Lung (tissue), 12 donors: Measurements from ENCODE around the gene PRDM10. TPM values are rescaled to one million over a fixed set of nuclear protein-coding genes. Genes with fewer than 3 reads are reported as not detected.

Experiments
- ATAC-seq: fragments of 200-7000 bp; cut with Tn5 transposase; one replicate; pipeline ENCODE4 v1.9.1; 2020; ENCODE audit warnings: moderate number of reproducible peaks; ENCODE audit not compliant: insufficient read depth, low FRiP score
- DNase-seq, 3 donors: peaks; one replicate each; pipeline ENCODE4 v3.0.0-alpha.2; 2013 to 2017
- H3K27ac ChIP-seq, 2 donors: one replicate each; pipeline ENCODE4 v1.5.1; 2013; ENCODE audit warnings: mild to moderate bottlenecking in 2 of 2, moderate library complexity in 2 of 2, control low read depth in 1 of 2, inconsistent platforms in 1 of 2, low read depth in 1 of 2, low read length in 1 of 2
- H3K27me3 ChIP-seq, 3 donors: one replicate each; pipeline ENCODE4 v1.5.1; 2013; ENCODE audit warnings: low read length in 2 of 3; ENCODE audit not compliant: control insufficient read depth in 3 of 3, insufficient read depth in 3 of 3
- H3K36me3 ChIP-seq, 4 donors: one replicate each; pipeline ENCODE4 v1.5.1; 2013; ENCODE audit warnings: low read length in 4 of 4, mild to moderate bottlenecking in 1 of 4, moderate library complexity in 1 of 4; ENCODE audit not compliant: control insufficient read depth in 4 of 4, insufficient read depth in 4 of 4
- H3K4me1 ChIP-seq, 5 donors: one replicate each; pipeline ENCODE4 v1.5.1; 2013; ENCODE audit warnings: low read length in 5 of 5, mild to moderate bottlenecking in 2 of 5, moderate library complexity in 1 of 5; ENCODE audit not compliant: control insufficient read depth in 5 of 5, insufficient read depth in 5 of 5
- H3K4me3 ChIP-seq: one replicate; pipeline ENCODE4 v1.5.1; 2013; ENCODE audit warnings: mild to moderate bottlenecking, control low read depth, moderate library complexity
- H3K9ac ChIP-seq, 2 donors: one replicate each; pipeline ENCODE4 v1.5.1; 2013; ENCODE audit warnings: low read length in 2 of 2, control low read depth in 1 of 2; ENCODE audit not compliant: insufficient read depth in 1 of 2
- H3K9me3 ChIP-seq, 4 donors: one replicate each; pipeline ENCODE4 v1.5.1; 2013; ENCODE audit warnings: low read length in 3 of 4, mild to moderate bottlenecking in 1 of 4, moderate library complexity in 1 of 4; ENCODE audit not compliant: control insufficient read depth in 4 of 4, insufficient read depth in 3 of 4
- CTCF ChIP-seq: IDR thresholded peaks from 2 replicates; pipeline ENCODE4 v1.5.1; 2012; ENCODE audit warnings: mild to moderate bottlenecking; ENCODE audit errors: control extremely low read depth, extremely low read depth
- WGBS, 2 donors: extraction: QIAGEN DNeasy Blood & Tissue Kit; methylation state at CpG; one replicate each; pipeline ENCODE4 v1.1.7; 2013; 5-methylcytosine and 5-hydroxymethylcytosine counted together
- polyA plus RNA-seq, 2 donors: library from polyadenylated mRNA; stranded (reverse); fragments of 200-250 nt; gene quantifications; one replicate each; pipeline ENCODE4 v1.2.1, GENCODE V29; 2013
- total RNA-seq, 2 donors: library from RNA; depleted of rRNA in 1 of 2; stranded (reverse); fragments of >200 nt in 1 of 2; gene quantifications; one replicate each; pipeline ENCODE4 v1.2.1, GENCODE V29; 2014 to 2021
- donor health status: control.
- donor health status: control.
- donor health status: Bipolar disorder and iron deficiency.
- donor health status: healthy.
- donor health status: DM: yes; HTN: yes; CAD: no.

Gene PRDM10
- total and polyA plus RNA-seq, 4 donors: 2.3 to 19.0 (median 5.7) TPM

DNA sequence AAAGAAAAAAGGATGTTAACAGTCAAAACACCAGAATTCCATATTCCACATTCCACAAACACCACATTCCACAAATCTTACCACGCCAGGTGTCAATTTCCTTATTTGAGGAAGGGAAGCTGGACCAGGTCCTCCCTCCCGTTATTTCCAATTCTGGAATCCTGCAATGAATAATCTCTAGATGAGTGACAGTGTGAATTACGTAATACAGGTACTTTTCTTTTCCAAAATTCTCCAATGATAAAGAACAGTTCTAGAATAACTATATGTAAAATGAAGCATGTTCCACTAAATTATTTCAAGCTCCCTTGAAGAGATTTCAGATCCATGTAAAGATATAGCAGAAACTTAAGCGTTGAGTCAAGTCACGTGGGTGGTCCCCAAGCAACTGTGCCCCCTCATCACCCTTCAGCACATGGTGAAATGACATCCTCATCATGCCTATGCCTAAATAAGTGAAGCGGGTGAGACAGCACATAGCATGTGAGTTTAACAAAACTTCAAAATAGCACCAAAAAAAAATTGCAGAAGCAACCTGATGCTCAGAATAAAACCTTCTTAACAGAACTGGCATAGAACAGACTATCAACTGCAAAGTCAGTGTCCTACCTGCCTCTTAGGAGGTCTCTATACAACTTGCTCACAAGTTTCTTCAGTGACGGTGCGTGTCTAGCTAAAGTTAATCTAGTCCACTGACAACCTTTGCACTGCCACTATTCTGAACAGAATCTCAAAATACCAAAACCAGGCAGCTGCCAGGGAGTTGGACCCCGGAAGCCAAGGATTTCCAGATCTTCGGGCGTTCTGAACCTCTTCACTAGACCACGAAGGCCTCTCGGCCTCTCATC is 108.1 kb downstream of the PRDM10 start:
- H3K36me3 ChIP-seq: peaks cover 7 to 27% (median 10%) of the 10 kb centered on the region in 4 donors

GRCh38 chr11:129888451-129888850 is 114.2 kb downstream of the PRDM10 start:
- no peaks in the 10 kb centered on the region for H3K9me3 ChIP-seq
- no peak for TF ChIP-seq CTCF

More for the DNA sequence above, 108.1 kb downstream of the PRDM10 start:
- Histone ChIP-seq H3K9me3 (no peaks in the 10 kb centered on the region), H3K4me3 (peak overlapping the region; percentile 99), H3K9ac (peak overlapping the region; percentile 14 to 63), H3K27me3 (no peaks in the 10 kb centered on the region), H3K4me1 (peaks cover 1 to 18% (median 8%) of the 10 kb centered on the region in 5 donors), H3K27ac (peak overlapping the region; percentile 76 to 91)
- ATAC-seq (peak; percentile 3), DNase-seq (peak in 1 of 3 donors; percentile 3)
- 24 to 25% methylated on average over 13 of the region's 13 CpGs for WGBS, 2 donors
- no peak for TF ChIP-seq CTCF

GRCh38 chr11:129885381-129885780 is 117.3 kb downstream of the PRDM10 start:
- H3K9ac ChIP-seq: no peak overlapping the region
- H3K4me3 ChIP-seq: no peak overlapping the region
- no peaks in the 10 kb centered on the region for H3K27me3 ChIP-seq
- 98% methylated on average over 12 of the region's 12 CpGs for WGBS, 2 donors
- TF ChIP-seq CTCF: no peak
- no peaks in the 10 kb centered on the region for H3K4me1 ChIP-seq
- H3K27ac ChIP-seq: no peak overlapping the region
- ATAC-seq (no peak), DNase-seq (no peak)
- H3K36me3 ChIP-seq: peaks cover 48 to 68% (median 57%) of the 10 kb centered on the region in 4 donors
- H3K9me3 ChIP-seq: no peaks in the 10 kb centered on the region

More at GRCh38 chr11:129888451-129888850, 114.2 kb downstream of the PRDM10 start:
- 73 to 79% methylated on average over 5 of the region's 5 CpGs for WGBS, 2 donors
- H3K9ac ChIP-seq: no peak overlapping the region
- H3K4me3 ChIP-seq: no peak overlapping the region
- H3K4me1 ChIP-seq: peaks cover 0 to 1% (median 0%) of the 10 kb centered on the region in 5 donors
- peaks cover 35 to 56% (median 45%) of the 10 kb centered on the region in 4 donors for H3K36me3 ChIP-seq
- H3K27me3 ChIP-seq: no peaks in the 10 kb centered on the region
- no peak for DNase-seq
- no peak overlapping the region for H3K27ac ChIP-seq
- no peak for ATAC-seq
